NCI-H2029 (cell line): Measurements from ENCODE around the gene BMPR1B.
"Not testable (repeated sequence)": the region's sequence is repeated elsewhere in the genome, so short reads cannot be mapped to it uniquely, and the experiment has no call there.

Source experiments
- DNase-seq: peaks from one replicate; lab custom pipeline; 2025; lab: John Stamatoyannopoulos, UW

BMPR1B gene

DNA sequence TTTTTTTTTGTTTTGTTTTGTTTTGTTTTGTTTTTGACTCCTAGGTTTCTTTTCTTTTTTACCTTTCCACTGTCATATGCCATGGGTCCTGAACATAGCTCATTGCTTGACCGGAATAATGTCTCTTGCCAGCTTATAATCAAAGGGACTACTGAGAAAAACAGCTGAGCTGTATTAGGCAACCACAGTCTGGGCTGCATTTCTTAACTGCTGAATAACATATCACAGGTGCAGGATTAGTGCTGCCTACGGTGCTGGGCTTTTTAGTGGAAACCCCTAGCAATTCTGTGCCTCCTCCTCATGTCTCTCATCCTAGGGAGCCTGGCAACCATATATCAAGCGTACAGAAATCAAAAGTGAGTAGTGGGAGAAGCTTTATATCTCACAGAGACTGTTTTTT, 333.5 kb downstream of the BMPR1B start:
- no peak for DNase-seq

DNA sequence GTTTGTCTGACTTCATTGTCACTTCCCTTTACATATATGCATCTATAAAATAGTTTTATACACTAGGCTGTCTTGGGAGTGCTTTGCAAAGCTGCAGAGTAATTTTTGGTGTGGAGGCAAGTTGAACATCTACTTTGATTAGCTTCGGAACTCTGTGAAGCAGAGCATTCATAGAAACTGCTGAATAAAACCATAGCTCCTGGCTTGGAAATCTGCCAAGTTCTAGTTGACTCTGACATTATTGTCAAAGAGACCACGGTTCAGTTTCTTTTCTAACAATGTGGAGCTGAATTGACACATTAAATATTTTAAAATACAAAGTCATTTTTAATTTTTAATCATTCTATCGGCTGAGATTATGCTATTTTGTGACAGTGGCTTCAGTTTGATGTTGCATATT, 335.0 kb downstream of the BMPR1B start:
- no peak for DNase-seq

DNA sequence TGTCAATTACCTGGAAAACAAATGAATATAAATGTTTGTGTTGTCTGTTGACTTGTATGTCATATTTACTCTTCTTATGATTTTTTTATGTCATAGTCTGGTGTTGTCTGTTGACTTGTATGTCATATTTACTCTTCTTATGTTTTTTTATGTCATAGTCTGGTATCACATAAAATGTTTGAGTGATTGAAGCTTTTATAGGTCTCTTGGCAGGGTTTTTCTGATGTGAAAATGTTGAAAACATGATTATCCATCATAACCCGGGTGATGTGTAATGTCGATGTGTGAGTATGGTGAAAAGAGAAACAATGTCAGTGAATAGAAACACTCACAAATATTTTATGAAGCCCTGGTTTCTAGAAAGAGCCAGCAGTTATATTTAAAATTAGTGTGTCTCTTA, 335.7 kb downstream of the BMPR1B start:
- no peak for DNase-seq

DNA sequence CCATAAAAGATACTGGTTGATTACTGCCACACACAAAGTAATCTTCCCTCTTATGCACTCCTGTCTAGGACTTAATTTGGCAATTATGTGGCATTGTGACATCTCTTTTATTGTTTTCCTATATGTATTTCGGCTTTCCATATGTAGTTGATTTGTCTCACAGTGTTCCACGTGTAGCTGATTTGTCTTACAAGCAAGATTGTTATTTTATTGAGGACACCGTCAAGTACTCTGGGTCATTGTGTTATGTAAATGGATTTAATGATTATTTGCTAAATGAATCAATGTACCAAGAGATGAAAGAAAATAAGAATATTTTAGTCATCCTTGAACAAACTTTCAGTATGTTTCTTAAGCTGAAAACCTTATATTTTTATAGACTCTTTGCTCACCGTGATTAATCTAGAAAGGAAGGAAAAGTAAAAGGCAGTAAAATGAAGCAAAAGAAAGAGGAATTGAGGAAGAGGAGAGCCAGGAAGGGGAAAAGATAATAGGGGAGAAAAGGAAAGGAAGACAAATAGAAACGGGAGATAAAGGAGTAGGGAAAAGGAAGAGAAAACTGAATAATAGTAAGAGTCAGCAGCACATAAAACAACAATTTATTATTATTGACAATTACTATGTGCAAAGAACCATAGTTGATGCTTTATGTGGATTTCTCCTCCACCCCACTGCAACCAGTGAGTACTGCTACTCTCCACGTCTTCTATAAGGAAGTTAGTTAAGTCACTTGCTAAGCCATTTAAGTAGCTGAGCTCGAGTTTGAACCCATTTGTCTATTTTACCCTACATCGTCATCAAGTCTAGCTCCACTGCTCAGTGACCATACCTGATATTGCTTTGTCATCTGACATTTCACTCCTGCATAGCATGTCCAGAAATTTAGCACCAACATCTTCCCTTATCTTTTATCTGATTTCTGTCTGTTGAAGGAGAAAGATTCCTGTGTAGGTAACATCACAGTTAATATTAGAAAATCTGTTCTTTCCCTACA, 336.5 kb downstream of the BMPR1B start:
- DNase-seq, result no peak

DNA sequence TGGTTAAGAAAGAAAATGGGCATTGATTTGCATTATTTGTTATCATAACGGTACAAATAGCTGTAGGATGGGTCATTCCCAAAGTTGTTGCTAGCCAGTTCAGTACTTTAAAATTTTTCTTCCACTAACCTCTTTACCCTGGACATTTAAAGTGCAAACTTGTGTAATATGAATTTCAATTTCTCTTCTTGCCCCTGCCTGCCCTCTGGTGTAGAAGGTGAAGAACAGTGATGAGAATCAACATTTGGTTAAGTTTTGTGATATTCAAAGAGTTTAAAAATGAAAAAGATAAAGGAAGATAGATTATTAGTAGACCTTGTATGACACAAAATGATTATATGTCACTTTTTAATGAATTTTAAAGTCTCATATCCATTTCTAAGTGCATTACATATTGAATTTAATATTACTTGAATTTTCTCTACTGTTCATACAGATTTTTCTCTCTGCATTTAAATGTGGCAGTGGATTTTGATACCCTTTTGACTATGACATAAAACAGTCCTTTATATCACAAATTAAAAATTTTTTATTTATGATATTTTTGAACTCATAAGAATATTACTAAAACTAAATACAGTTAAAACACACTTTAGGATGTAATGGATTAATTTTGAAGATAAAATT, 337.7 kb downstream of the BMPR1B start:
- DNase-seq, result peak; percentile 1

DNA sequence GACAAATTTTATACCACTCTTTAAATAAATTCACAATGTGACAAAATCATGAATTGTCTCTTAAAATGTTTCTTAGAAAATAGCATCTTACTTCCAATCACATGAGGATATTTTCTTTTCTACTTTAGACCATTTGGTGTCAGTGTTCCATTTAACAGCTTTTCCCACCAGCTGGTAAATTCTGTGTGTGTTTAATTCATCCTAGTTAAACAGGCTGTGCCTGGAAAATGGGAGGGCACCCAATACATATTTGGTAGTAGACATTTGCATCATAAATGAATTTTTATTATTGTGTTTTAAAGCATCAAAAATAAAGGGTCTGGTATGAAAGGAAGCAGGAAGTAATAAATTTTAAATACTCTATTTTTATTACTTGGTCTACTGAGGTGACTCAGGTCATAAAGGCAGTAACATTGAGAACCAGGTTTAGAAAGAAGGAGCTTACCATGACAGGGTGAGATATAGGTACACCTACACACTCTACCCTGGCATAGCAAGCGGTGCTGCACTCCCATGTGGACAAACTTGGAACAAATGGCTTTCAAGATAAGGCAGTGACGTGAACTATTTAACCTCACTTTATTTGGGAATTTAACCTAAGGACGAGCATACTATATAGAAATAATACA, 344.5 kb downstream of the BMPR1B start:
- no peak for DNase-seq

DNA sequence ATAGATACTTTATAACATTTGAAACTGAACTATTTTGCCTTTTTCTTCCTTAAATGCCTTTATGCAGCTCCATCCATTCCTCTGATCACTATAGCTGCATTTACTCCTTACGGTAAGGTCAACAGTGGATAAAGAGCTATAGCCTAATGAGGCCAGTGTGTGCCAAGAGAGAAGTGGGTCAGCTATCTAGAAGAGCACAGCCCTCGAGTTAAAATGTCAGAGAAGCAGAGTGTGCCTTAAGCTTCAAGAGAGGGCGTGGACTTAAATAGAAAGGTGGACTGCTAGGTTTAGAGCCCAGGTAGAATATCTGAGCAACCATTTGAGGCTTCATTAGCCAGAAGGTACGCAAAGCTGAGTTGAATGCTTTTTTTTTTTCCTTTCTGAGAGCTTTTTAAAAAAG, 347.4 kb downstream of the BMPR1B start:
- DNase-seq, result no peak

DNA sequence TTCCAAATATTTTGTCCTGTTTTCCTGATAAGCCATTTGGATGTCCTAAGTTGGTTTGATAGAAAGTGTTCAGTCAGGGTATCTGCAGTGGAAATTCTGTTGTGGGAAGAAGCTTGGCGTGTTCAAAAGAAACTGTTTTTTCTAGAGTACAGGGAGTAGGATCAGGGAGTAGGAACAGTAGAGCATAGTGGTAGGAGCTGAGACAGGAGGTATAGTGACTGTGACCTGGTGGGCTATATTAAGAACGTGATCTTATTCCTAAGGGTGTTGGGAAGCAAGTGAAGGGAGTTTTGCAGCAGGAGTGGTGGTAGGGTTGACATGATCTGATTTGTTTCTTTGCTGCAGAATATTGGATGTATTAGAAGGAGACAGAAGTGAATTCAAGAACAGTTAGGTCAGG, 348.2 kb downstream of the BMPR1B start:
- DNase-seq, result no peak

DNA sequence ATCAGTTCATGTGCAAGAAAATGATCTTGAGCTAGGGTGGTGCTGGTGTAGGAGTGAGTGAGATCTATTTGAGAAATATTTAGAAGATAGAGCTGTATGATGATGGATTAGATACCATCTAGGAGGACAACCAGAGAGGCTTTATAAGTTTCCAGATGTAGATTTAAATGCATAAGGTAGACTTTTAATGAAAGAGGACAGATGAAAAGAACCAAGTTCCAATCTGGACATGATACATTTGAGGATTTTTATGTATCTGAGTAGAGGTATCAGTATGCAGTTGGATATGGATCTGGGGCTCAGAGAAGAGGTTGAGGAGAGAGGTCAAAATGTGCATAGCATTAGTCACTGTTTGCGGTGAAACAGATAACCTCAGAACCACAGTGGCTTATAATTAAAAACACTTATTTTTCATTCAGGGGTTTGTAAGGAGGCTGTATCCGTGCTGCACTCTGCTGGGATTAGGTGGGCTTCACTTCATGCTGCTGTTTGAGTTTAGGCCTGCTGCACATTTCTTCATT, 348.7 kb downstream of the BMPR1B start:
- no peak for DNase-seq

DNA sequence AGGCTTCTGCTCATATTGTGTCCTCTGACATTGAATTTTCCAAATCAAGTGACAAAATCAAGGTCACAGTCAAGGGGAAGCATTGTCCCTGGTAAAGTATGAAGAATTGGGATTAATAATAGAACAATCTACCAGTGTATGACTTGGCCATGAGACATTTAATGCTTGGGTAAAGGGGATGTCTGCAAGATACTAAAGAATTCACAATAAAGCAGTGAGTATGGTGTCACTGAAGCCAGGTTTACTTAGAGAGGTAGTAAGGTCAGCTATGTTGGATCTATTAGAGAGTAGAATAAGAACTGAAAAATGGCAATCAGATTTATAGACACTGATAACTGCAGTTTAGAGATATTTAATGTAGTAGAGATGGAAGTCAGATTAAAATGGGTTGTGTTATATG, 349.2 kb downstream of the BMPR1B start:
- DNase-seq, result no peak

DNA sequence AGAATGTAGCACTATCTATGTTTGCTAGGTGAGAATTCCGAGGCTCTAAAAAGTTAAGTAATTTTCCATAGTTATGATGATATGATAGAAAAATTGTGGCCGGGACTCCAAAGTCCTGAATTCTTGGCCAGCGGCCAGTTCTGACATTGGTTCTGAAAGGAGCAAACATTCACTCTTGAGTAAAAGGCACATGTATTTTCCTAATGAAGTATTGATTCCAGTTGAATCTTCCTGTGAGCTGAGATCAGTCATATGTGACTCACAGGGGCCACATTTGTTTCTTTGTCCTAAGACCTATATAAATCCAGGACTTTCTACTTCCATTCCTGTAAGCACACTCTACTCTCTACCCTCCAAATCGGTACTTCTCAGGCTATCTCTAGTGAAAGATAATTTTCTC, 349.9 kb downstream of the BMPR1B start:
- no peak for DNase-seq

DNA sequence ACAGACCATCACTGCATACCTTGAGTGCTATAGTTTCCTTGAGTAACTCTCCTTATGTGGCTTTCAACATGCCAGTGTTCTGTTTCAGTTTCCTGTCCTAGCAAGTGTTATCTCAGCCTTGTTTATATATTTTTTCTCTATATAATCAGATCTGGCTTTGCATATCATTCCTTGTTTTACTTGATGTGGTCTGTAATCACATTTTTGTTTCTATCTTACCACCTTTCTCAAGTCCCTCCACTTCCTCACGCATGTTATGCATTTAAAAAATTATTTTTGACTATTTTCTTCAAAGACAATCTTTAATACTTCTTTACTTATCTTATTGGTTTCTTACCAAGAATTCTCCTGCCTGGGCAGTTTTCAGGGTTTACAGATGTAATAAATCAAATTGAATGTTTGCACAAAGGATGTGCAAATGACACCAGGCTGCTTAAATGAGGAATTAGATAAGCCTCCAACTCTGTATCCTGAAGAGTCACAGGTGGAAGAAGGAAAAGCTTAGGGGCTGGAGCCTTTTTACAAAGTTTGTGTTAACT, 351.2 kb downstream of the BMPR1B start:
- no peak for DNase-seq

DNA sequence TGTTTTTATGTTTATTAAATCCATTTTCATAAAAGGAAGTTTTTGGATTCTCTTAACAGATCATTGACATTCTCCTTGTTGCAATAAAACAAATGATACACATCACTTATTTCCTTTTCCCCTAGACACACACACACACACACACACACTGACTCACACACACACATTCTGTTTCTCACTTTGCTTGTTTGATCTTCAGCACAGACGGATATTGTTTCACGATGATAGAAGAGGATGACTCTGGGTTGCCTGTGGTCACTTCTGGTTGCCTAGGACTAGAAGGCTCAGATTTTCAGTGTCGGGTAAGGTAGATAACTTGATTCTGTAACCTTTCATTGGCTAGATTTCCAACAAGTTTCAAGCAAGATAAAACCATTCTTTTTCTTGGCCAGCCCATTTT, 356.8 kb downstream of the BMPR1B start:
- DNase-seq, result no peak

DNA sequence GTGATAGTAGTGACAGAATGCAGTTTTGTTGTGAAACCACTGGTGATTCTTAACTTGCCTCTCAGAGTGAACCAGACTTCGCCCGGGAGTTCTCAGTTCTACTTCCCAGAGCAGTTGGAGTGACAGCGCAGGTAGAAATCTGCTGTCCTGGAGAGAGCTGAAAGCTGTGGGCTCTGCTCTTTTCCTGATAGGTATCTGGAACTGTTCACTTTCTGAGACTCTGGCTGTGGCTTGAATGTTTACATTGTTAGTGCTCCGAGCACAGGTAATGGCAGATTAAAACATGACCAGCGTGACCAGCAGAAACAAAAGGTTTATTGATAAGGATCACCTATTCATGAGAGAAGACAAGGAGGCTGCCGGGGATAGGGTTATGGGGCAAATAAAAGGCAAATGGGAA, 360.7 kb downstream of the BMPR1B start:
- no peak for DNase-seq

DNA sequence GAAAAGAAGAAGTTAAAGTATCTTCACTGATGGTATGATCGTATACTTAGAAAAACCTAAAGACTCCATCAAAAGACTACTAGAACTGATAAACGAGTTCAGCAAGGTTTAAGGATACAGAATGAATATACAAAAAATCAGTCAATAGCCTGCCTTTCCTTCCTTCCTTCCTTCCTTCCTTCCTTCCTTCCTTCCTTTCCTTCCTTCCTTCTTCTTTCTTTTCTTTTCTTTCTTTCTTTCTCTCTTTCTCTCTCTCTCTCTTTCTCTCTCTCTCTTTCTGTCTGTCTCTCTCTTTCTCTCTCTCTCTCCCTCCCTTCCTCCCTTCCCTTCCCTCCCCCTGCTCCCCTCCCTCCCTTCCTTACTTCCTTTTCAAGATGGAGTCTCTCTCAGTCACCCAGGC, 362.7 kb downstream of the BMPR1B start:
- no peak for DNase-seq

DNA sequence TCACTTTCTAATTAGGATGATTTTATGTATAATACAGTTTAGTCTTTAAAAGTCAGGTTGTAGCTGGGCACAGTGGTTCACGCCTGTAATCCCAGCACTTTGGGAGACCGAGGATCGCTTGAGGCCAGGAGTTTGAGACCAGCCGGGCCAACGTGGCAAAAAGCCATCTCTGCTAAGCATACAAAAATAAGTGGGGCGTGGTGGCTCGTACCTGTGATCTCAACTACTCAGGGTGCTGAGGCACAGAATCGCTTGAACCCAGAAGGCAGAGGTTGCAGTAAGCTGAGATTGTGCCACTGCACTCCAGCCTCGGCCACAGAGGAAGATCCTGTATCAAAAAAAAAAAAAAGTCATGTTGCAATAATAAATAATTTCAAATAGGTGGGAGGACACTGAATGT, 364.2 kb downstream of the BMPR1B start:
- DNase-seq, result no peak

DNA sequence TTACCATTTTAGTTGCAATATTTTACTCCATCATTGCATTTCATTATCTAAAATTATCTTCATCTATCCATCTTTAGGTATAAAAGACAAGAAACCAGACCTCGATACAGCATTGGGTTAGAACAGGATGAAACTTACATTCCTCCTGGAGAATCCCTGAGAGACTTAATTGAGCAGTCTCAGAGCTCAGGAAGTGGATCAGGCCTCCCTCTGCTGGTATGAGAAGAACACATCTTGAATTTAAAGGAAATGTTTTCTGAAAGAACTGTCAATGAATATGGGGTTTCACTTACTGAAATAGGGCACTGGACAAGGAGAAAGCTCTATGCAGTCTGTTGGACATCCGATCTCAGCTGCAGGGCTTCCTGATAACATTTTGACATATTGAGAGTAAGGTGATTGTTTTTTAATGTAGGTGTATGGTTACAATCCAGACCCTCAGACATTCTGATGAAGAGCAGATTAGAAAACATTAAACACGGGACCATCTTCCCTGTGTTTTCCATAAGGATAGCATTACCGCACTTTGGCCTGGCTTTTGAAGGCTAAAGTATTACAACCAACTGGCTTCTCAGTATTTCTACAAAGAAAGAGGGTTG, 367.2 kb downstream of the BMPR1B start:
- DNase-seq, result no peak

DNA sequence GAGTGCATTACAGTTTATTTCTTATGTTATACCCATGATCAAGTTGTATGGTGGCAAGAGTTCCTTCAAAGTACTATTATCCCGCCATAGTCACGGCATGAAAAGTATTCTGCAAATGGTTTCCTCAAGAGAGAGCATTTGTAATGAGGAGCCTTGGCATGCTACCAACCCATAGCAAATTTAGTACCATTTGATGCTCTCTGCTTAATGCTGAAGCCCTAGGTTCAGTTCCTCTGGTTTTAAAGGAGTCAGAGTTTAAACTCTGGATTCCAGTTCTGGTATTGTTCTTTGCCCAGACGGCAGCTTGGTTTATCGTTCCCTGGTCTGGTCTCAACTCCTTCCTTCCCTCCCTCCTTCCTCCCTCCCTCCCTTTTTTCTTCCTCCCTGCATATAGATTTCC, 371.3 kb downstream of the BMPR1B start:
- DNase-seq, result no peak

DNA sequence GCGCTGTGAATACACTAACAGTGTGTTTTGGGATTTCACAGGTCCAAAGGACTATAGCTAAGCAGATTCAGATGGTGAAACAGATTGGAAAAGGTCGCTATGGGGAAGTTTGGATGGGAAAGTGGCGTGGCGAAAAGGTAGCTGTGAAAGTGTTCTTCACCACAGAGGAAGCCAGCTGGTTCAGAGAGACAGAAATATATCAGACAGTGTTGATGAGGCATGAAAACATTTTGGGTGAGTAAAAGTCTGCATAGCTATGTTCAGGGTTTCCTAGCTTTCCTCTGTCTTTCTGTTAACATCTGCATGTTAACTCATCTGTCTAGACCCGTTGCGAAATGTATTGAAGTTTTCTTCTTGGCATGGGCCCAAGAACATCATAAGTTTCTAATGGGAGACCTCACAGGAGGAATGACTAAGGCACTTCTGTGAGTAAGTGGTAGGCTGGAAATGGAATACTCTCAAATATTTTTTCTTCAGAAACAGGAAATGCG, 372.1 kb downstream of the BMPR1B start:
- no peak for DNase-seq

DNA sequence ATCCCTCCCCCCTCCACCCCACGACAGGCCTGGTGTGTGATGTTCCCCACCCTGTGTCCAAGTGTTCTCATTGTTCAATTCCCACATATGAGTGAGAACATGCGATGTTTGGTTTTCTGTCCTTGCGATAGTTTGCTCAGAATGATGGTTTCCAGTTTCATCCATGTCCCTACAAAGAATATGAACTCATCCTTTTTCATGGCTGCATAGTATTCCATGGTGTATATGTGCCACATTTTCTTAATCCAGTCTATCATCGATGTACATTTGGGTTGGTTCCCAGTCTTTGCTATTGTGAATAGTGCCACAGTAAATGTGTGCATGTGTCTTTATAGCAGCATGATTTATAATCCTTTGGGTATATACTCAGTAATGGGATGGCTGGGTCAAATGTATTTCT, 376.3 kb downstream of the BMPR1B start:
- DNase-seq, result not testable (repeated sequence)

DNA sequence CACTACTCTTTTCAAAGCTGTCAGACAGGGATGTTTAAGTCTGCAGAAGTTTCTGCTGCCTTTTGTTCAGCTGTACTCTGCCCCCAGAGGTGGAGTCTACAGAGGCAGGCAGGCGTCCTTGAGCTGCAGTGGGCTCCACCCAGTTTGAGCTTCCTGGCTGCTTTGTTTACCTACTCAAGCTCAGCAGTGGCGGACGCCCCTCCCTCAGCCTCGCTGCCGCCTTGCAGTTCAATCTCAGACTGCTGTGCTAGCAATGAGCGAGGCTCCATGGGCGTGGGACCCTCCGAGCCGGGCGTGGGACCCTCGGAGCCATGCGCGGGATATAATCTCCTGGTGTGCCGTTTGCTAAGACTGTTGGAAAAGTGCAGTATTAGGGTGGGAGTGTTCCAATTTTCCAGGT, 381.7 kb downstream of the BMPR1B start:
- DNase-seq, result not testable (repeated sequence)

DNA sequence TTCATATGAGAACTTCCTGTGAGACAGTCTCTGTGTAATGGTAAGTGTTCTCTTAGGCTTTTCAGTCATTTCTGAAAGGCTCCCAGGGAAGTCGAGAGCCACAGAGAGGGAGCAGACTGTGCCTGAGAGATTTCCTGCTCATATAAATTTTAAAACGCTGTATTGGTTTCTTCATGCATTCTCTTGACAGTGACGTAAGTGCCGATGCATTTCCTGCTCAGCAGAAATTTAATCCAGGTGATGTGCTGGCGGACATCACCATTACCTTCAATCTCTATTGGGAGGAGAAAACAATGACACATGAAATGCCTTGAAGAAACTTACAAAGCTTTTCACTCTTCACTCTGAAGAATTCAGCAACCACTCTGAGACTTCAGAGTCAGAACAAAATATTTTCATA, 383.6 kb downstream of the BMPR1B start:
- no peak for DNase-seq
